DND-41 (cell line): ENCODE measurements around the gene GRIN3B.

Source experiments
- ATAC-seq: fragments of 200-7000 bp; cut with Tn5 transposase; 3 replicates; pipeline ENCODE4 v1.9.1; 2021; ENCODE audit warnings: low read depth; ENCODE audit not compliant: insufficient read depth
- DNase-seq: peaks from one replicate; pipeline ENCODE4 v3.0.0-alpha.2; 2020
- H2AFZ ChIP-seq: 2 replicates; pipeline ENCODE4 v1.6.0; 2012; ENCODE audit warnings: low read depth, low read length
- H3K27ac ChIP-seq: 2 replicates; pipeline ENCODE4 v1.5.1; 2012; ENCODE audit warnings: low read length, inconsistent platforms
- H3K27me3 ChIP-seq: fragments of 200-600 bp; sonication (generic); 2 replicates; pipeline ENCODE4 v1.6.0; 2012; ENCODE audit warnings: low read length, mild to moderate bottlenecking, inconsistent platforms; ENCODE audit not compliant: insufficient read depth, poor library complexity
- H3K36me3 ChIP-seq: 2 replicates; pipeline ENCODE4 v1.5.1; 2012; ENCODE audit warnings: low read length, inconsistent platforms; ENCODE audit not compliant: insufficient read depth
- H3K4me1 ChIP-seq: 2 replicates; pipeline ENCODE4 v1.5.1; 2012; ENCODE audit warnings: mild to moderate bottlenecking, low read length; ENCODE audit not compliant: insufficient read depth
- H3K4me2 ChIP-seq: 2 replicates; pipeline ENCODE4 v1.6.0; 2012; ENCODE audit warnings: mild to moderate bottlenecking, moderate library complexity, low read length, inconsistent platforms; ENCODE audit not compliant: insufficient read depth
- H3K4me3 ChIP-seq, 2 experiments: fragments of 200-600 bp in 1 of 2; shearing (Covaris generic) in 1 of 2; 2 replicates each; pipeline ENCODE4 v1.5.1; 2012 to 2016; ENCODE audit warnings: inconsistent platforms in 2 of 2, low read length in 2 of 2, mild to moderate bottlenecking in 2 of 2, low read depth in 1 of 2, moderate library complexity in 1 of 2
- H3K79me2 ChIP-seq: 2 replicates; pipeline ENCODE4 v1.6.0; 2012; ENCODE audit warnings: low read length, inconsistent platforms; ENCODE audit not compliant: insufficient read depth
- H3K9ac ChIP-seq: 2 replicates; pipeline ENCODE4 v1.6.0; 2012; ENCODE audit warnings: low read depth, mild to moderate bottlenecking, inconsistent platforms, low read length, moderate library complexity
- H3K9me3 ChIP-seq: 2 replicates; pipeline ENCODE4 v1.5.1; 2012; ENCODE audit warnings: low read length, moderate library complexity, mild to moderate bottlenecking, inconsistent platforms; ENCODE audit not compliant: insufficient read depth, severe bottlenecking
- H4K20me1 ChIP-seq: 2 replicates; pipeline ENCODE4 v1.6.0; 2012; ENCODE audit warnings: low read length; ENCODE audit not compliant: insufficient read depth
- EZH2 ChIP-seq: IDR thresholded peaks from 3 replicates; pipeline ENCODE4 v1.6.1; 2012; ENCODE audit warnings: borderline replicate concordance, low read depth, mild to moderate bottlenecking, moderate library complexity, low read length, inconsistent platforms; ENCODE audit not compliant: severe bottlenecking
- TF ChIP-seq, protein P1 (sequence below): IDR thresholded peaks from 2 replicates; pipeline ENCODE4 v1.5.1; 2012; ENCODE audit warnings: borderline replicate concordance, low read length, moderate library complexity, mild to moderate bottlenecking; ENCODE audit not compliant: poor library complexity, severe bottlenecking; ENCODE audit errors: extremely low read depth

Gene GRIN3B

GRCh38 chr19:953445-954271 lies 46.6 kb upstream of the GRIN3B start:
- Histone ChIP-seq H3K79me2 (peaks cover 46% of the 10 kb centered on the region), H3K9ac (no peak overlapping the region), H3K36me3 (no peaks in the 10 kb centered on the region; the same call in 1 of the 2 replicates), H3K4me1 (no peaks in the 10 kb centered on the region), H4K20me1 (peaks cover 38% of the 10 kb centered on the region), H3K27ac (no peak overlapping the region), H3K4me2 (no peak overlapping the region), H3K27me3 (no peaks in the 10 kb centered on the region), H3K9me3 (no peaks in the 10 kb centered on the region), H3K4me3 (no peak overlapping the region), H2AFZ (no peak overlapping the region)
- ATAC-seq, result no peak
- no peak for DNase-seq
- TF ChIP-seq EZH2, result no peak
- TF ChIP-seq, protein P1, sequence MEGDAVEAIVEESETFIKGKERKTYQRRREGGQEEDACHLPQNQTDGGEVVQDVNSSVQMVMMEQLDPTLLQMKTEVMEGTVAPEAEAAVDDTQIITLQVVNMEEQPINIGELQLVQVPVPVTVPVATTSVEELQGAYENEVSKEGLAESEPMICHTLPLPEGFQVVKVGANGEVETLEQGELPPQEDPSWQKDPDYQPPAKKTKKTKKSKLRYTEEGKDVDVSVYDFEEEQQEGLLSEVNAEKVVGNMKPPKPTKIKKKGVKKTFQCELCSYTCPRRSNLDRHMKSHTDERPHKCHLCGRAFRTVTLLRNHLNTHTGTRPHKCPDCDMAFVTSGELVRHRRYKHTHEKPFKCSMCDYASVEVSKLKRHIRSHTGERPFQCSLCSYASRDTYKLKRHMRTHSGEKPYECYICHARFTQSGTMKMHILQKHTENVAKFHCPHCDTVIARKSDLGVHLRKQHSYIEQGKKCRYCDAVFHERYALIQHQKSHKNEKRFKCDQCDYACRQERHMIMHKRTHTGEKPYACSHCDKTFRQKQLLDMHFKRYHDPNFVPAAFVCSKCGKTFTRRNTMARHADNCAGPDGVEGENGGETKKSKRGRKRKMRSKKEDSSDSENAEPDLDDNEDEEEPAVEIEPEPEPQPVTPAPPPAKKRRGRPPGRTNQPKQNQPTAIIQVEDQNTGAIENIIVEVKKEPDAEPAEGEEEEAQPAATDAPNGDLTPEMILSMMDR, result no peak

DNA sequence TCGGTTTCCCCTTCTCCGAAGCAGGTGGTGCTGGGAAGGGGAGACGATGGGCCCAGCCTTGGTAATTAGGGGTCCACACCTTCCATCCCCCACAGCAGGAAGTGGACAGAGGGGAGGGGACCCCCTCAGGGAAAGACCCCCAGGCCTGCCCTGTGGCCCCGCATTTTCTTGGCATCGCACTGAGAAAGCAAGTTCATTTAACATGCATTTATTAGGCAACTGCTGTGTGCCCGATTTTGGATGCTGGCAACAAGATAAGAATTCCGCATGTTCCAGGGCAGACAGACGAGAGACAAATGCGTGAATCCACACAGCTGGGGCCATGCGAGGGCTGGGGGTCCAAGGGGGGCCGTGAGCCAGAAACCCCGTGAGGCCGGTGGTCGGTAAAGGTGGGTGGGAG lies 45.9 kb upstream of the GRIN3B start:
- H3K9me3 ChIP-seq, result no peaks in the 10 kb centered on the region
- H4K20me1 ChIP-seq, result peaks cover 43% of the 10 kb centered on the region
- no peak overlapping the region for H3K4me2 ChIP-seq
- DNase-seq, result no peak
- no peak overlapping the region for H3K9ac ChIP-seq
- no peak overlapping the region for H3K4me3 ChIP-seq
- ATAC-seq, result no peak
- H3K27me3 ChIP-seq, result no peaks in the 10 kb centered on the region
- TF ChIP-seq, protein P1, result no peak
- no peak for TF ChIP-seq EZH2
- no peaks in the 10 kb centered on the region for H3K4me1 ChIP-seq
- peaks cover 43% of the 10 kb centered on the region for H3K79me2 ChIP-seq
- peaks cover 5% of the 10 kb centered on the region for H3K36me3 ChIP-seq
- H3K27ac ChIP-seq, result no peak overlapping the region
- H2AFZ ChIP-seq, result no peak overlapping the region

DNA sequence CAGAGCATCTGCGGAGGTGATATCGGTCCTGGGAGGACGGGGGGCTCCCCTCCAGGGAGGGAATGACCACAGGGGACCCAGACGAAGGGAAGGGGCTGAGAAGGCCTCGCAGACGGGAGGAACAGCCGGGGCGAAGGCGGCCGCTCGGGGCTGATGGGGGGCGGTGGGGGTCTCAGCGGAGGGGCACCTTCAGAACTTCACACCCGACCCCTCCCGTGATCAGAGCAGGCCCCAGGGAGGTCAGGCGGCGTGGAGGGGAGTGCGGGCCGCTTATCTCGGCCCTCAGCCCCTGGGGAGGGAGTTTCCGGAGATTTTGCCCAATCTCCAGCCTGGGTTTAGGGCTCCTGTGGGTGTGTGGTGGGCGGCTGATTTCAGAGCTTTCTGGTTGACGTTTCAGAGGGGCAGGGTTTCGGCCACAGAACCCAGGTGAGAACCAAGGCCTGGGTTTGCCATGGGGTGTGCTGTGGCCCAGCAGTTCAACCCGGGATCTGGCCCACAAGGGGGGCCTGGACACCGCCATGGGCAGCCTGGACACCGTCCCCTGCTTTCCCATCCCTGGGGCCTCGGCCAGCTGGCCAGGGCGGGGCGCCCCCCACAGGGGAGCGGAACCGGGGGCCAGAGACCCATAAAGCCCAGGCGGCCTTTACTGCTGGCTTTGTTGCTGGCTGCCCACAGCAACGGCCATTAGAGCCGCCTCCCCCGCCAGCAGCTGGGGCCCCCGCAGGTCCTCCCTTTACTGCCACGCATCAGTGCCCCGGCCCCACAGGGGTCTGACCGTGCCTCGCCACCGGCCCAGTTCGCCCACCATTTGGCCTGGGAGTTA lies 45.3 kb upstream of the GRIN3B start:
- DNase-seq, result no peak

More for the DNA sequence above, 45.3 kb upstream of the GRIN3B start:
- H4K20me1 ChIP-seq, result peaks cover 44% of the 10 kb centered on the region
- ATAC-seq, result no peak
- H3K9me3 ChIP-seq, result no peaks in the 10 kb centered on the region
- no peak overlapping the region for H3K27ac ChIP-seq
- H3K79me2 ChIP-seq, result peaks cover 41% of the 10 kb centered on the region
- no peak overlapping the region for H3K9ac ChIP-seq
- TF ChIP-seq, protein P1, result no peak
- TF ChIP-seq EZH2, result no peak
- H3K4me1 ChIP-seq, result no peaks in the 10 kb centered on the region
- no peak overlapping the region for H3K4me2 ChIP-seq
- H3K36me3 ChIP-seq, result peaks cover 11% of the 10 kb centered on the region
- H3K27me3 ChIP-seq, result no peaks in the 10 kb centered on the region
- H2AFZ ChIP-seq, result no peak overlapping the region
- H3K4me3 ChIP-seq, result no peak overlapping the region
